ENCODE results near the gene IL13. TPM values are rescaled to one million over a fixed set of nuclear protein-coding genes. Genes with fewer than 3 reads are reported as not detected.

Gene IL13
- total and polyA plus RNA-seq, 9 donors: not detected

GRCh38 chr5:132675936-132676689, 18.1 kb downstream of the IL13 start:
- no peaks in the 10 kb centered on the region for H3K27me3 ChIP-seq
- H3K9me3 ChIP-seq: no peaks in the 10 kb centered on the region
- no peak for DNase-seq
- 91 to 95% (median 92%) methylated on average over 11 of the region's 11 CpGs for WGBS, 3 donors
- TF ChIP-seq CTCF (IDR thresholded peaks at IDR 0.05): no peak
- TF ChIP-seq EP300 (IDR thresholded peaks at IDR 0.05): no peak
- no peak for TF ChIP-seq POLR2A (IDR thresholded peaks at IDR 0.05)
- H3K4me1 ChIP-seq (ENCODE audit: insufficient read depth): no peaks in the 10 kb centered on the region
- no peak overlapping the region for H3K27ac ChIP-seq
- intact Hi-C loops (cut with DNase I): no loop called here
- no peak overlapping the region for H3K4me3 ChIP-seq
- H3K36me3 ChIP-seq: no peaks in the 10 kb centered on the region

- Histone ChIP-seq H3K4me1 (ENCODE audit: insufficient read depth) (no peaks in the 10 kb centered on the region), H3K4me3 (no peak overlapping the region), H3K9me3 (no peaks in the 10 kb centered on the region), H3K36me3 (no peaks in the 10 kb centered on the region), H3K27ac (no peak overlapping the region), H3K27me3 (no peaks in the 10 kb centered on the region)
- WGBS, 3 donors: 28 to 41% (median 34%) methylated on average over 7 of the region's 7 CpGs
- DNase-seq: no peak
- intact Hi-C loops (cut with DNase I): no loop called here
- TF ChIP-seq CTCF (IDR thresholded peaks at IDR 0.05) (no peak), POLR2A (IDR thresholded peaks at IDR 0.05) (no peak), EP300 (IDR thresholded peaks at IDR 0.05) (no peak)
These were observed 19.2 kb downstream of the IL13 start for GRCh38 chr5:132677191-132677590.

DNA sequence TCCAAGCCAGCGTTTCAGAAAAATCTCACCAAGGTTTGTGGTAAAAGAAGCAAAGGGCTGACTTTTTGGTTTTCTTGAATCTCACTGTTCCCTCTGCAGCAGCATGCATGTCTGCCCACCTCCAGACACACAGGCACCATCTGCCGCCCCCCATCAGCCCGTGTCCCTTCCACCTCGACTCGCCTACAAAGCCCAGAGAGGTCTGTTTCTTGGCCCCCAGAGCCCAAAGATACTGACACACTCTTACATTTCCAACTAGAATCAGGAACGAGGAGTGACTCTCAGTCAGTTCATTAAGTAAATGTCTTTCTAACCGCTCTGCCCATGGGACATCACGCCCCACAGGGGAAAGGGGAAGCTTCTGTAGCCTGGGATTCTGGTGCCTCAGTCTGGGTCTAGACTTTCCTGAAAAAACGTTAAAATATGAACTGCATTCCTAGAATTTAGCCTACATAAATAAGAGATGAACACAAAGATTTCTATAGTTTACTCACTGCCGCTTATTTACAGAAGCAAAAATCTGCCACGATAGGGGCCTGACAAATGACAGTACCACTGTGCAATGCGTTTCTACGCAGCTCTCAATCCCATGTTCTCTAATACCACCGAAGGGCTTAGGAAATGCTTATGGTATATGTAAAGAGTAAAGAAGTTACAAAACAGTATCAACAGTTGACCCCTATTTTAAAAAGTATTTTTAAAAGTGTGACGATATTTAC, 19.9 kb downstream of the IL13 start:
- TF ChIP-seq POLR2A (IDR thresholded peaks at IDR 0.05) (no peak), EP300 (IDR thresholded peaks at IDR 0.05) (no peak), CTCF (IDR thresholded peaks at IDR 0.05) (no peak)
- no peak for DNase-seq
- intact Hi-C loops (cut with DNase I): no loop called here
- H3K4me1 ChIP-seq (ENCODE audit: insufficient read depth): no peaks in the 10 kb centered on the region
- H3K27me3 ChIP-seq: no peaks in the 10 kb centered on the region
- no peaks in the 10 kb centered on the region for H3K36me3 ChIP-seq
- H3K27ac ChIP-seq: no peak overlapping the region
- no peak overlapping the region for H3K4me3 ChIP-seq
- WGBS, 3 donors: 82 to 87% (median 85%) methylated on average over 15 of the region's 15 CpGs
- H3K9me3 ChIP-seq: no peaks in the 10 kb centered on the region

- H3K9me3 ChIP-seq: no peaks in the 10 kb centered on the region
These were observed 20.8 kb downstream of the IL13 start for GRCh38 chr5:132678735-132679134.

More at GRCh38 chr5:132678735-132679134, 20.8 kb downstream of the IL13 start:
- Histone ChIP-seq H3K4me3 (no peak overlapping the region), H3K27ac (no peak overlapping the region), H3K4me1 (ENCODE audit: insufficient read depth) (no peaks in the 10 kb centered on the region), H3K36me3 (no peaks in the 10 kb centered on the region), H3K27me3 (no peaks in the 10 kb centered on the region)
- WGBS, 3 donors: 84 to 94% (median 93%) methylated on average over 1 of the region's 1 CpG
- TF ChIP-seq POLR2A (IDR thresholded peaks at IDR 0.05) (no peak), CTCF (IDR thresholded peaks at IDR 0.05) (no peak), EP300 (IDR thresholded peaks at IDR 0.05) (no peak)
- intact Hi-C loops (cut with DNase I): no loop called here
- DNase-seq: no peak

Data from ovary (tissue), 9 donors.